DOHH2 (cell line): ENCODE results near the gene RNPS1.

Source experiments
- CTCF ChIP-seq: fragments of 200-600 bp; sonication (generic); IDR thresholded peaks from one replicate; pipeline ENCODE4 v1.5.1; 2014; ENCODE audit warnings: antibody characterized with exemption, mild to moderate bottlenecking, low read depth, low read length; ENCODE audit not compliant: poor library complexity, severe bottlenecking
- EZH2phosphoT487 ChIP-seq: fragments of 200-600 bp; sonication (generic); IDR thresholded peaks from 2 replicates; pipeline ENCODE4 v1.6.1; 2017; ENCODE audit warnings: borderline replicate concordance, mild to moderate bottlenecking, antibody characterized with exemption, low read length, moderate library complexity, mixed read lengths

- TF ChIP-seq CTCF (no peak), EZH2phosphoT487 (no peak)
Measured at GRCh38 chr16:2232094-2232990, 35.6 kb downstream of the RNPS1 start.
